Neural cell (in vitro differentiated cells): Measurements from ENCODE around the gene DNAH7. TPM values are rescaled to one million over a fixed set of nuclear protein-coding genes. Genes with fewer than 3 reads are reported as not detected.

Experiments
- H2AFZ ChIP-seq: fragments of 200-600, 300-800 bp; sonication (generic), shearing (Covaris generic); 2 replicates; pipeline ENCODE4 v1.6.0; 2014; ENCODE audit warnings: low read depth, mild to moderate bottlenecking, antibody characterized with exemption, low read length, moderate library complexity
- H3F3A ChIP-seq: fragments of 200-600 bp; shearing (Covaris generic); 2 replicates; pipeline ENCODE4 v1.6.1; 2016; ENCODE audit warnings: mild to moderate bottlenecking, moderate library complexity, mixed read lengths, antibody characterized with exemption, low read length; ENCODE audit not compliant: insufficient read depth, poor library complexity, severe bottlenecking
- H3K27ac ChIP-seq: fragments of 200-600, 300-800 bp; sonication (generic), shearing (Covaris generic); 2 replicates; pipeline ENCODE4 v1.5.1; 2014; ENCODE audit warnings: mild to moderate bottlenecking, low read length, moderate library complexity
- H3K27me3 ChIP-seq: fragments of 300-800, 200-600 bp; sonication (generic), shearing (Covaris generic); 2 replicates; pipeline ENCODE4 v1.6.0; 2014; ENCODE audit warnings: mild to moderate bottlenecking, low read depth, low read length, moderate library complexity; ENCODE audit not compliant: insufficient read depth
- H3K36me3 ChIP-seq: fragments of 300-800, 200-600 bp; sonication (generic), shearing (Covaris generic); 2 replicates; pipeline ENCODE4 v1.5.1; 2014; ENCODE audit warnings: mild to moderate bottlenecking, antibody characterized with exemption, low read length, moderate library complexity; ENCODE audit not compliant: insufficient read depth
- H3K4me2 ChIP-seq: fragments of 300-800, 200-600 bp; sonication (generic), shearing (Covaris generic); 2 replicates; pipeline ENCODE4 v1.6.0; 2014; ENCODE audit warnings: mild to moderate bottlenecking, low read length
- H3K4me3 ChIP-seq: fragments of 300-800, 200-600 bp; sonication (generic), shearing (Covaris generic); 2 replicates; pipeline ENCODE4 v1.5.1; 2014; ENCODE audit warnings: mild to moderate bottlenecking, low read length, moderate library complexity
- H3K79me2 ChIP-seq: fragments of 200-600 bp; shearing (Covaris generic); replicated peaks from 2 replicates; pipeline ENCODE4 v1.6.0; 2014; ENCODE audit warnings: mild to moderate bottlenecking, low read length, moderate library complexity; ENCODE audit not compliant: insufficient read depth
- H3K9ac ChIP-seq: fragments of 300-800, 200-600 bp; sonication (generic), shearing (Covaris generic); 2 replicates; pipeline ENCODE4 v1.6.1; 2016; ENCODE audit warnings: mild to moderate bottlenecking, low read length, mixed read lengths
- H3K9me2 ChIP-seq: fragments of 200-600 bp; shearing (Covaris generic); 2 replicates; pipeline ENCODE4 v1.6.1; 2016; ENCODE audit warnings: mild to moderate bottlenecking, low read length, mixed read lengths; ENCODE audit not compliant: insufficient read depth
- H3K9me3 ChIP-seq: fragments of 200-600, 300-800 bp; sonication (generic), shearing (Covaris generic); 2 replicates; pipeline ENCODE4 v1.6.1; 2016; ENCODE audit warnings: mild to moderate bottlenecking, mixed run types, low read length, moderate library complexity, mixed read lengths
- H4K20me1 ChIP-seq: fragments of 200-600 bp; shearing (Covaris generic); 2 replicates; pipeline ENCODE4 v1.6.1; 2016; ENCODE audit warnings: mild to moderate bottlenecking, mixed run types; ENCODE audit not compliant: insufficient read depth
- EP300 ChIP-seq: fragments of 450-650 bp; conservative IDR thresholded peaks from 2 replicates; pipeline ENCODE4 v1.6.1; 2014; ENCODE audit warnings: antibody characterized with exemption, mild to moderate bottlenecking, moderate library complexity; ENCODE audit not compliant: poor library complexity, severe bottlenecking
- EZH2 ChIP-seq: fragments of 200-600, 300-800 bp; shearing (Covaris generic), sonication (generic); IDR thresholded peaks from 2 replicates; pipeline ENCODE4 v1.6.1; 2014; ENCODE audit warnings: antibody characterized with exemption, low read length, borderline replicate concordance, mild to moderate bottlenecking; ENCODE audit not compliant: insufficient read depth, poor library complexity, severe bottlenecking
- MXI1 ChIP-seq: fragments of 450-650 bp; conservative IDR thresholded peaks from 2 replicates; pipeline ENCODE4 v1.6.1; 2014; ENCODE audit warnings: antibody characterized with exemption, mild to moderate bottlenecking; ENCODE audit not compliant: poor library complexity, severe bottlenecking
- POLR2AphosphoS5 ChIP-seq: IDR thresholded peaks from 2 replicates; pipeline ENCODE4 v1.6.1; 2012
- RAD21 ChIP-seq: fragments of 450-650 bp; conservative IDR thresholded peaks from 2 replicates; pipeline ENCODE4 v1.6.1; 2014; ENCODE audit warnings: antibody characterized with exemption, mild to moderate bottlenecking, moderate library complexity
- SMC3 ChIP-seq: fragments of 450-650 bp; conservative IDR thresholded peaks from 2 replicates; pipeline ENCODE4 v1.6.1; 2014; ENCODE audit warnings: antibody characterized with exemption, mild to moderate bottlenecking, moderate library complexity; ENCODE audit not compliant: poor library complexity
- TAF1 ChIP-seq: IDR thresholded peaks from 2 replicates; pipeline ENCODE4 v1.6.1; 2012; ENCODE audit warnings: low read depth
- polyA plus RNA-seq: library from polyadenylated mRNA; depleted of rRNA; stranded (reverse); fragments of >200 nt; gene quantifications from 2 replicates; pipeline ENCODE4 v1.2.3, GENCODE V29; 2014
- TF ChIP-seq, protein P1 (sequence below): IDR thresholded peaks from 2 replicates; pipeline ENCODE4 v1.6.1; 2012; ENCODE audit warnings: borderline replicate concordance
- TF ChIP-seq, protein P2 (sequence below): fragments of 450-650 bp; IDR thresholded peaks from 2 replicates; pipeline ENCODE4 v1.5.1; 2014; ENCODE audit warnings: antibody characterized with exemption, mild to moderate bottlenecking, moderate library complexity; ENCODE audit not compliant: poor library complexity, severe bottlenecking

Gene DNAH7
- polyA plus RNA-seq, 1 donor from 2014 or later: 0.67 TPM

DNA sequence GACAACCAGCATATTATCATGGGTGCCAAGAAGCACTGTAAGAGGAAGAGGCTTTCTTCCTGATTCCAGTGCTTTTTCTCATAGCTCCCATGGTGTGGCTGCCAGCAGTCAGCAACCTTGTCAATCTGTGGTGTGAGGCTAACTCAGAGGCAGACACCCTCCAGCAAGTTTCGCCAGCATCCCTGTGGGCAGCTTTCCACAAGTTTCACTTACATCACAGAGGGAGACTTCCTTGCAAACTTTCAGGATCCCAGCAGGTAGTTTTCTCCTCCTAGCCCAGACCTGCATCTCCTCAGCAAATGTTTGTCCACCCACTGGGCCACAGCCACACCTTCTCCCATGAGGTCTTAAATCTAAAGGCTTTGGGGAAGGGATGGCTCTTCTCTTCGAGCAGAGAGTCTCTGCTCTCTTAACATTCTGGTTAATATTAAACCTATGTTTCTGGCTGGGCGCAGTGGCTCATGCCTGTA is 9.1 kb downstream of the DNAH7 start:
- Histone ChIP-seq H3K9ac (no peak overlapping the region), H3K9me2 (no peaks in the 10 kb centered on the region), H3K4me3 (no peak overlapping the region), H4K20me1 (no peaks in the 10 kb centered on the region), H2AFZ (no peak overlapping the region), H3K79me2 (no peaks in the 10 kb centered on the region), H3K27ac (no peak overlapping the region), H3K4me2 (no peak overlapping the region), H3K27me3 (no peaks in the 10 kb centered on the region), H3F3A (no peaks in the 10 kb centered on the region), H3K36me3 (no peaks in the 10 kb centered on the region), H3K9me3 (no peaks in the 10 kb centered on the region)
- TF ChIP-seq EP300: no peak

DNA sequence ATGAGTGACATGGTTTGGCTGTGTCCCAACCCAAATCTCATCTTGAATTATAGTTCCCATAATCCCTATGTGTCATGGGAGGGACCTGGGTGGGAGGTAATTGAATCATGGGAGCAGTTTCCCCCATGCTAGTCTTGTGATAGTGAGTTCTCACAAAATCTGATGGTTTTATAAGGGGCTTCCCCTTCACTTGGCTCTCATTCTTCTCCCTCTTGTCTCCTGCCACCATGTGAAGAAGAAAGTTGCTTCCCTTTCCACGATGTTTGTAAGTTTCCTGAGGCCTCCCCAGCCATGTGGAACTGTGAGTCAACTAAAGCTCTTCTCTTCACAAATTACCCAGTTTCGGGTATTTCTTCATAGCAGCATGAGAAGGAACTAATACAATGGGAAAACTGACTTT is 14.0 kb downstream of the DNAH7 start:
- H3K4me3 ChIP-seq: no peak overlapping the region
- TF ChIP-seq EZH2: no peak
- TF ChIP-seq SMC3: no peak
- no peak for TF ChIP-seq RAD21
- TF ChIP-seq, protein P1, sequence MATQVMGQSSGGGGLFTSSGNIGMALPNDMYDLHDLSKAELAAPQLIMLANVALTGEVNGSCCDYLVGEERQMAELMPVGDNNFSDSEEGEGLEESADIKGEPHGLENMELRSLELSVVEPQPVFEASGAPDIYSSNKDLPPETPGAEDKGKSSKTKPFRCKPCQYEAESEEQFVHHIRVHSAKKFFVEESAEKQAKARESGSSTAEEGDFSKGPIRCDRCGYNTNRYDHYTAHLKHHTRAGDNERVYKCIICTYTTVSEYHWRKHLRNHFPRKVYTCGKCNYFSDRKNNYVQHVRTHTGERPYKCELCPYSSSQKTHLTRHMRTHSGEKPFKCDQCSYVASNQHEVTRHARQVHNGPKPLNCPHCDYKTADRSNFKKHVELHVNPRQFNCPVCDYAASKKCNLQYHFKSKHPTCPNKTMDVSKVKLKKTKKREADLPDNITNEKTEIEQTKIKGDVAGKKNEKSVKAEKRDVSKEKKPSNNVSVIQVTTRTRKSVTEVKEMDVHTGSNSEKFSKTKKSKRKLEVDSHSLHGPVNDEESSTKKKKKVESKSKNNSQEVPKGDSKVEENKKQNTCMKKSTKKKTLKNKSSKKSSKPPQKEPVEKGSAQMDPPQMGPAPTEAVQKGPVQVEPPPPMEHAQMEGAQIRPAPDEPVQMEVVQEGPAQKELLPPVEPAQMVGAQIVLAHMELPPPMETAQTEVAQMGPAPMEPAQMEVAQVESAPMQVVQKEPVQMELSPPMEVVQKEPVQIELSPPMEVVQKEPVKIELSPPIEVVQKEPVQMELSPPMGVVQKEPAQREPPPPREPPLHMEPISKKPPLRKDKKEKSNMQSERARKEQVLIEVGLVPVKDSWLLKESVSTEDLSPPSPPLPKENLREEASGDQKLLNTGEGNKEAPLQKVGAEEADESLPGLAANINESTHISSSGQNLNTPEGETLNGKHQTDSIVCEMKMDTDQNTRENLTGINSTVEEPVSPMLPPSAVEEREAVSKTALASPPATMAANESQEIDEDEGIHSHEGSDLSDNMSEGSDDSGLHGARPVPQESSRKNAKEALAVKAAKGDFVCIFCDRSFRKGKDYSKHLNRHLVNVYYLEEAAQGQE: no peak
- no peaks in the 10 kb centered on the region for H3F3A ChIP-seq
- H3K27me3 ChIP-seq: no peaks in the 10 kb centered on the region
- no peaks in the 10 kb centered on the region for H3K9me3 ChIP-seq
- no peak overlapping the region for H3K4me2 ChIP-seq
- no peaks in the 10 kb centered on the region for H3K36me3 ChIP-seq
- H3K9ac ChIP-seq: no peak overlapping the region
- no peak overlapping the region for H2AFZ ChIP-seq
- no peaks in the 10 kb centered on the region for H3K79me2 ChIP-seq
- no peaks in the 10 kb centered on the region for H4K20me1 ChIP-seq
- no peaks in the 10 kb centered on the region for H3K9me2 ChIP-seq
- no peak overlapping the region for H3K27ac ChIP-seq

DNA sequence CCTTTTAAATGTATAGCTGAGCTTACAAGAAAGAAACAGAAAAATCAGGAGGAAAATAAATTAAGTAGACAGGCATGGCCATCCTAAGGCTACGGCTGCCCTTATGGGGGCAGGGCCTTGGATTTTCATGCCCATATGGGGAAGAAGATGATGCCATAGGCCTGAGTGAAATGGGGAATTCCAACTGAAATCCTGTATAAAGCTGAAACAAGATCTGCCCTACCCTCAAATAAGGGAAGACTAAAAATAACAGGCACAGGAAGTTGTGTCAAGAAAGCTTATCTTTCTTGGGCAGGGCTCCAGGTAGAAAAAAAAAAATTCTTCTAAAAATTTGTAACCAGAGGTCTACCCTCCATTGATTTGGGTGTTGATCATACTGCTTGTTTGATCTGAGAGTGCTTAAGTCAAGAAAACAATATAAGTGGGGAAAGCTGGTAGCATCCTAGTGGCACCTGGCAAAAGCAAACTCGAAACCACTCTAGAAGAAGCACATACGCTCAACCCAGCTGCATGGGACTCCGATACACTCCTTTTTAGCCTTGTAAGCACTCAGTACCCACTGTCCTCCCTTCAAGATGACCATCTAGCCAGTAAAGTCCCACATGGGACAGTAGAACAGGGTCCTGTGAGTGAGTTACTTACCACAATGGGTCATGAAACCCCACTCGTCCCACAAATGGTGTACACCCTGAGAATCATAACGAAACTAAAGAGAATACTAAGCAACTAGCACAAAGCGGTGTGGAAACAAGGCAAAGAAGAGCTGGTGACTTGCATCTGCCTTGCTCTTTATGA is 22.3 kb downstream of the DNAH7 start:
- Histone ChIP-seq H3K27ac (no peak overlapping the region), H4K20me1 (no peaks in the 10 kb centered on the region), H3K36me3 (no peaks in the 10 kb centered on the region), H3F3A (no peaks in the 10 kb centered on the region), H3K9me2 (no peaks in the 10 kb centered on the region), H2AFZ (no peak overlapping the region), H3K9ac (no peak overlapping the region), H3K27me3 (no peaks in the 10 kb centered on the region), H3K79me2 (no peaks in the 10 kb centered on the region), H3K4me2 (no peak overlapping the region), H3K9me3 (no peaks in the 10 kb centered on the region), H3K4me3 (no peak overlapping the region)
- TF ChIP-seq MXI1: no peak
- TF ChIP-seq, protein P1: no peak
- no peak for TF ChIP-seq RAD21
- TF ChIP-seq, protein P2, sequence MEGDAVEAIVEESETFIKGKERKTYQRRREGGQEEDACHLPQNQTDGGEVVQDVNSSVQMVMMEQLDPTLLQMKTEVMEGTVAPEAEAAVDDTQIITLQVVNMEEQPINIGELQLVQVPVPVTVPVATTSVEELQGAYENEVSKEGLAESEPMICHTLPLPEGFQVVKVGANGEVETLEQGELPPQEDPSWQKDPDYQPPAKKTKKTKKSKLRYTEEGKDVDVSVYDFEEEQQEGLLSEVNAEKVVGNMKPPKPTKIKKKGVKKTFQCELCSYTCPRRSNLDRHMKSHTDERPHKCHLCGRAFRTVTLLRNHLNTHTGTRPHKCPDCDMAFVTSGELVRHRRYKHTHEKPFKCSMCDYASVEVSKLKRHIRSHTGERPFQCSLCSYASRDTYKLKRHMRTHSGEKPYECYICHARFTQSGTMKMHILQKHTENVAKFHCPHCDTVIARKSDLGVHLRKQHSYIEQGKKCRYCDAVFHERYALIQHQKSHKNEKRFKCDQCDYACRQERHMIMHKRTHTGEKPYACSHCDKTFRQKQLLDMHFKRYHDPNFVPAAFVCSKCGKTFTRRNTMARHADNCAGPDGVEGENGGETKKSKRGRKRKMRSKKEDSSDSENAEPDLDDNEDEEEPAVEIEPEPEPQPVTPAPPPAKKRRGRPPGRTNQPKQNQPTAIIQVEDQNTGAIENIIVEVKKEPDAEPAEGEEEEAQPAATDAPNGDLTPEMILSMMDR: no peak
- TF ChIP-seq POLR2AphosphoS5: no peak
- no peak for TF ChIP-seq EZH2
- no peak for TF ChIP-seq TAF1
- TF ChIP-seq EP300: no peak
- TF ChIP-seq SMC3: no peak
